ENCODE data around the gene KARS1. TPM values are rescaled to one million over a fixed set of nuclear protein-coding genes. Genes with fewer than 3 reads are reported as not detected.
"Not testable (repeated sequence)": the region's sequence is repeated elsewhere in the genome, so short reads cannot be mapped to it uniquely, and the experiment has no call there.

The KARS1 gene
- total and polyA plus RNA-seq, 5 donors = 92.2 to 122 (median 102) TPM

DNA sequence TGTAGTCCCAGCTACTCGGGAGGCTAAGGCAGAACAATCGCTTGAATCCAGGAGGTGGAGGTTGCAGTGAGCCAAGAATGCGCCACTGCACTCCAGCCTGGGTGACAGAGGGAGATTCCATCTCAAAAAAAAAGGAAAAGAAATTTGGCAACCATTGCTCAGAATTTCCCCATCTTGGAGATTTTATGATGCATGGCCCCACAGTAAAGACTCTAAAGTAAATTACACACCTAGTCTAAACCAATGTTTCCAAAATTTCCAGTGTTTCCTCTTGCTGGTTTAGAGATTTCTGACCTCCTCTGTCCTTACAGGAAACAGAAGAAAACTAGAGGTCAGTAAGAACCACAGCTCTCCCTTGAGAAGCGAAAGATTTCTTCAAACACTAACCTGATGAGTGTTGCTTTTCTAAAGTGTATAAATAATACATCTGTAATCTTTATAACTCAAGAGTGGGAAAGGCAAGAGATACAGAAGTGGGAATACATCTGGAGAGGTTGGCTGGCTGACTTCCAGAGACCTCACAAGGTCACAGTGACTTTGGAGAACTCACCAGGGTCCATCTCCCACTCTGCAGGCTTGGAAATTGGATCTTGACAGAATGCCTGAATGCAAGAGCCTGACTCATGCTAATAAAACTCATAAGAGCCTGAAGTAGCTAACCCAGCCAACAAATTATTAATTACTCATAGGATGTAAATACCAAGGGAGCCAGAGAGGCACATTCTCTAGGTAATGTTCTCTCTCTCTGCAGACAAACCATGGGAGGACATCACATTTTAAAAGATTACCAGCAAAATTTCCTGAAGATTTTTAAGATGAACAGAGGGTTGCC, 33.2 kb downstream of the KARS1 start:
- DNase-seq (no peak), ATAC-seq (no peak)
- no peaks in the 10 kb centered on the region for H3K4me1 ChIP-seq (ENCODE audit: control insufficient read depth, insufficient read depth, low read length)
- no peak overlapping the region for H3K4me3 ChIP-seq (ENCODE audit: low read length)
- no peaks in the 10 kb centered on the region for H3K9me3 ChIP-seq (ENCODE audit: control insufficient read depth, low read length)
- intact Hi-C loops (cut with DNase I) = loop anchor here in 1 of 4 donors (10.0 kb wide), 1 partner anchor 139 kb away; no protein-coding TSS in a partner anchor
- H3K27me3 ChIP-seq (ENCODE audit: control insufficient read depth, insufficient read depth) = no peaks in the 10 kb centered on the region
- no peak overlapping the region for H3K27ac ChIP-seq (ENCODE audit: low read length)
- WGBS = 92% methylated on average over 4 of the region's 4 CpGs

DNA sequence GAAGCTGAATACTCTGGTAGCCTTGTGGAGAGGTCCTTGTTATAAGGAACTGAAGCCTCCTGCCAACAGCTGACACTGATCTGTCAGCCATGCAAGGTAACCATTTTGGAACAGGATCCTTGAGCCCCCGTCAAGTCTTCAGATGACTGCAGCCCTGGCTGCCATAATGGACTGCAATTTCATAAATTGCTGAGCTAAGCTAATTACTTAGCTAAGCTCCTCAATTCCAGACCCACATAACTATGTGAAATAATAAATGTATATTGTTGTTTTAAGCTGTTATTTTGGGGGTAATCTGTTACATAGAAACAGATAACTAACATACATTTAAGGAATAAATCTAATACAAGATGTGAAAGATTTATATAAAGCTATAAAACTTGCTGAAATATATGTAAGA, 41.0 kb downstream of the KARS1 start:
- Histone ChIP-seq H3K27me3 (ENCODE audit: control insufficient read depth, insufficient read depth) (no peaks in the 10 kb centered on the region), H3K9me3 (ENCODE audit: control insufficient read depth, low read length) (no peaks in the 10 kb centered on the region), H3K4me3 (ENCODE audit: low read length) (no peak overlapping the region), H3K4me1 (ENCODE audit: control insufficient read depth, insufficient read depth, low read length) (no peaks in the 10 kb centered on the region), H3K27ac (ENCODE audit: low read length) (no peak overlapping the region)
- intact Hi-C loops (cut with DNase I) = no loop called here
- DNase-seq = no peak
- WGBS = 95% methylated on average over 1 of the region's 1 CpG
- ATAC-seq = no peak

DNA sequence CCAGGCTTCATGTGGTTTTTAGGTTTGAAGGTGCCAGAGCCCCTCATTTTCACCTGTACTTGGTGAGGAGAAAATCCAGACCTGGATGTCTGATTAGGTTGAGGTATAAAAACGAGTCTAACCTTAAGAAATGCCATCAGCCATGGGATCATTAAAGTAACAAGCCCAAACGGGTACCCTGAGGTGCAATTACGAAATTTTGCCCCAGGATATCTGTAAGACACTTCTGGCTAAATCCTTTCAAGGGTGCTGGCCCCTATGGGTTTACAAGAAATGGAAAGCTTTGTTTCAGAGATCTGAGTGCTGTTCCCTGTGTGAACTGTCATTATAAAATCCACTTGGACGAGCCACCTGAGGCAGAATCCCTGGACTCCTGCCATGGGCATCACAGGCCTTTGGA, 44.2 kb downstream of the KARS1 start:
- no peaks in the 10 kb centered on the region for H3K9me3 ChIP-seq (ENCODE audit: control insufficient read depth, low read length)
- ATAC-seq (no peak), DNase-seq (no peak)
- H3K4me3 ChIP-seq (ENCODE audit: low read length) = no peak overlapping the region
- 91% methylated on average over 4 of the region's 4 CpGs for WGBS
- H3K27ac ChIP-seq (ENCODE audit: low read length) = no peak overlapping the region
- no peaks in the 10 kb centered on the region for H3K27me3 ChIP-seq (ENCODE audit: control insufficient read depth, insufficient read depth)
- intact Hi-C loops (cut with DNase I) = no loop called here
- no peaks in the 10 kb centered on the region for H3K4me1 ChIP-seq (ENCODE audit: control insufficient read depth, insufficient read depth, low read length)

DNA sequence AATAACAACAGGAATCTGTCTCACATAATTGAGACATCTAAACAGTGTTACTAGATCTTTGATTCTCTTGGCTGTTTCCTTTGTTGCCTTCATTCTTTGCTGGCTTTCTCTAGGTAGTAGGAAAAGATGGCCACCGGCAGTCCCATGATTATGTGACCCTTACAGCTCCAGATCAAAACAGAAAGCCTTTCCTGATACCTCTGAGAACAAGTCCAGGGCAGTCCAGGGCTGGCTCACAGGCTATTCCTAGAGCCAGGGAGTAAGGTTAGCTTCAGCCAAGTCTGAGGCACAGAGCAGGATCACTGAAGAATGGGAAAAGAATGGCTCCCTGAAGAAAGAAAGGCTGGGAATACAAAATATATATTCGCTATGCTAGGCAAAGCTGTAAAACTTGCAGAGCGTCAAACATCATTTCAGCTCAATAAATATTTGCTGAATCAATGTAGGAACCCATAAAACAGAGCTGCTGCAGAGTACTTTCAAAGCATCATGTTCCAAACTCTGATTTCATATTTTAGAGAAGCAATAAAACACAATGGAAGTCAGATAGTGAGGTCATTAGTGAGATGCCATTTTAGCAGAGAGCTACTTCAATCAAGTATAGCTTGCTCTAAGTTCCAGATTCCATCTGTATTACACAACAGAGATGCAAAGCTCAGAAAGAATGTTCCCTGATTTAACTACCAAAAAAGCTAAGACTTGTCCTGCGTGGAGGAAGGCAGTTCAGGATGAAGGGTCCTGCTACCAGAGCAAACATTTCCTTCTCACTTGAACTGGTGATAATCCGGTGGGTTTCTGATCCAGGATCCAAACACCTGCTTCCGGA, 47.8 kb downstream of the KARS1 start:
- Histone ChIP-seq H3K27me3 (ENCODE audit: control insufficient read depth, insufficient read depth) (no peaks in the 10 kb centered on the region), H3K27ac (ENCODE audit: low read length) (no peak overlapping the region), H3K4me3 (ENCODE audit: low read length) (no peak overlapping the region), H3K4me1 (ENCODE audit: control insufficient read depth, insufficient read depth, low read length) (no peaks in the 10 kb centered on the region), H3K9me3 (ENCODE audit: control insufficient read depth, low read length) (no peaks in the 10 kb centered on the region)
- no peak for ATAC-seq
- intact Hi-C loops (cut with DNase I) = loop anchor here in 1 of 4 donors (10.0 kb wide), 1 partner anchor 115 kb away; no protein-coding TSS in a partner anchor
- no peak for DNase-seq
- WGBS = 86% methylated on average over 6 of the region's 6 CpGs

DNA sequence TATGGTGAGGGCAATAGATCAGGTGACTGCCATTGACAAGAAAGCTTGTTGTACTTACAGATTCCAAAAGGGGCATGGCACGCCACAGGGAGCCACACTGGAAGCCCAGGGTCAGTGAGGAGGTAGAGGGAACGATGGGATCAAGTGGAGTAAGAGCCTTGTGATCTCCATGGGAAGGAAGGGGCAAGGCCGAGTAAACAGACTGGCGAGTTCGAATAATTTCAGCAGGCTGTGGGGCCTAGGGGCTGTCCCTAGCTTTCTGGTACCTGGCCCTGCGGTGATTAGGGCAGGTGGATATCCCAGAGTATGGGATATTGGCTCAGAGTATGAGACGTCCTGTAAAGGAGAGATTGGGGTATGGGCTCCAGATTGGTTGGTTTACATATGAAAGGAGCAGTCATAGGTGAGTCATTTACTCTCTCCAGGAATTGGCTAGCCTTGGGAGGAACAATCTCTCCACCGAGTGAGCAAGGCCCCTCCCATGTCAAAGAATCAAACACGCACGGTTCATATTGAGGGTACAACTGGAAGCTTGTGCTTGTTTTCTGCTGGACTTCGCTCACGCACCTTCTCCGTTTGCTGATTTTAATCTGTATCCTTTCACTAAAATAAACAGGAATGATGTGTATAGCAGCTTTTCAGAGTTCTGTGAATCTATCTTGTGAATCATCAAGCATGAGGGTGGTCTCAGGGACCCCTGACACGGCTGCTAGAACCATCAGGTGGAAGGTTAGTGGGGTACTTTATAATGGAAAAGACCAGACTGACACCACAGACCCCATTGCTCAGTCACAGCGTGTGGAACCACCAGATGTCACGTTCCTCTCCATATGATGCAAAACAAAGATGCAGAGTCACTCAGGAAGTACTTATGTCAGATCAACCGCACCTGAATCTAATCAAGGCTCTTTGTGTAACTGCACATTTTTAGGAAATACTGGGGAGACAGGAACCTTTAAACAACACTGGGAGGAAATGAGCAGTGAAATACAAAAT, 53.3 kb downstream of the KARS1 start:
- 70% methylated on average over 17 of the region's 17 CpGs for WGBS
- DNase-seq = no peak
- Histone ChIP-seq H3K27ac (ENCODE audit: low read length) (no peak overlapping the region), H3K9me3 (ENCODE audit: control insufficient read depth, low read length) (no peaks in the 10 kb centered on the region), H3K27me3 (ENCODE audit: control insufficient read depth, insufficient read depth) (no peaks in the 10 kb centered on the region), H3K4me3 (ENCODE audit: low read length) (no peak overlapping the region), H3K4me1 (ENCODE audit: control insufficient read depth, insufficient read depth, low read length) (no peaks in the 10 kb centered on the region)
- intact Hi-C loops (cut with DNase I) = loop anchor here in 1 of 4 donors (10.0 kb wide), 1 partner anchor 109 kb away; no protein-coding TSS in a partner anchor
- ATAC-seq = peak in 1 of 2 donors; percentile 35

DNA sequence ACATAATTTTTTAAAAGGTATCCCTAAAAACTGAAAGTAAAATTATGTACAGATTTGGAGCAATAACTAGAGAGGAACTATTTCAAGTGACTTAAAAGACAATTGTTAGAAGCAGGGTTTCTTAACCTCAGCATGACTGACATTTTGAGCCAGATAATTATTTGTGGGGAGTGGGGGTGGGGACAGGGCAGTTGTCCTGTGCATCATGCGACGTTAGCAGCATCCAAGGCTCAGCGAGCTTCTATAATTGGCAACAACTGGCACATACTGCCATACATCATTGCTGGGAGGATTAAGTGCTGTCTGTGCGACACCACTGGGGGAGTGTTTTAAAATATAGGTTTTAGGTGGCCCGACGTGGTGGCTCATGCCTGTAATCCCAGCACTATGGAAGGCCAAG, 54.2 kb downstream of the KARS1 start:
- Histone ChIP-seq H3K9me3 (ENCODE audit: control insufficient read depth, low read length) (no peaks in the 10 kb centered on the region), H3K4me1 (ENCODE audit: control insufficient read depth, insufficient read depth, low read length) (no peaks in the 10 kb centered on the region), H3K27ac (ENCODE audit: low read length) (no peak overlapping the region), H3K4me3 (ENCODE audit: low read length) (no peak overlapping the region), H3K27me3 (ENCODE audit: control insufficient read depth, insufficient read depth) (no peaks in the 10 kb centered on the region)
- DNase-seq = no peak
- ATAC-seq = no peak
- WGBS = 79% methylated on average over 6 of the region's 6 CpGs
- intact Hi-C loops (cut with DNase I) = loop anchor here in 1 of 4 donors (10.0 kb wide), 1 partner anchor 109 kb away; no protein-coding TSS in a partner anchor

DNA sequence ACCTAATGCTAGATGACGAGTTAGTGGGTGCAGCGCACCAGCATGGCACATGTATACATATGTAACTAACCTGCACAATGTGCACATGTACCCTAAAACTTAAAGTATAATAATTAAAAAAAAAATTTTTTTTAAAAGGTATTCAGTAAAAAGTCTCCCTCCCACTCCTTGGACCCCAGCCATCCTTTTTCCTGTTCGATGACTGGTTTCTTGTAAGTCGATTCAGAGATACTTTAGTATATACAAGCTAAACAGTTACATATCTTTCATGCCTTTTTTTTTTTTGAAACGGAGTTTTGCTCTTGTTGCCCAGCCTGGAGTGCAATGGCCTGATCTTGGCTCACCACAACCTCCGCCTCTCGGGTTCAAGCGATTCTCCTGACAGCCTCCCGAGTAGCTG, 55.5 kb downstream of the KARS1 start:
- H3K4me1 ChIP-seq (ENCODE audit: control insufficient read depth, insufficient read depth, low read length); H3K4me3 ChIP-seq (ENCODE audit: low read length); H3K27me3 ChIP-seq (ENCODE audit: control insufficient read depth, insufficient read depth); H3K27ac ChIP-seq (ENCODE audit: low read length); H3K9me3 ChIP-seq (ENCODE audit: control insufficient read depth, low read length); DNase-seq; ATAC-seq: not testable (repeated sequence)
- intact Hi-C loops (cut with DNase I) = loop anchor here in 1 of 4 donors (10.0 kb wide), 1 partner anchor 107 kb away; no protein-coding TSS in a partner anchor
- WGBS = 31% methylated on average over 7 of the region's 9 CpGs

DNA sequence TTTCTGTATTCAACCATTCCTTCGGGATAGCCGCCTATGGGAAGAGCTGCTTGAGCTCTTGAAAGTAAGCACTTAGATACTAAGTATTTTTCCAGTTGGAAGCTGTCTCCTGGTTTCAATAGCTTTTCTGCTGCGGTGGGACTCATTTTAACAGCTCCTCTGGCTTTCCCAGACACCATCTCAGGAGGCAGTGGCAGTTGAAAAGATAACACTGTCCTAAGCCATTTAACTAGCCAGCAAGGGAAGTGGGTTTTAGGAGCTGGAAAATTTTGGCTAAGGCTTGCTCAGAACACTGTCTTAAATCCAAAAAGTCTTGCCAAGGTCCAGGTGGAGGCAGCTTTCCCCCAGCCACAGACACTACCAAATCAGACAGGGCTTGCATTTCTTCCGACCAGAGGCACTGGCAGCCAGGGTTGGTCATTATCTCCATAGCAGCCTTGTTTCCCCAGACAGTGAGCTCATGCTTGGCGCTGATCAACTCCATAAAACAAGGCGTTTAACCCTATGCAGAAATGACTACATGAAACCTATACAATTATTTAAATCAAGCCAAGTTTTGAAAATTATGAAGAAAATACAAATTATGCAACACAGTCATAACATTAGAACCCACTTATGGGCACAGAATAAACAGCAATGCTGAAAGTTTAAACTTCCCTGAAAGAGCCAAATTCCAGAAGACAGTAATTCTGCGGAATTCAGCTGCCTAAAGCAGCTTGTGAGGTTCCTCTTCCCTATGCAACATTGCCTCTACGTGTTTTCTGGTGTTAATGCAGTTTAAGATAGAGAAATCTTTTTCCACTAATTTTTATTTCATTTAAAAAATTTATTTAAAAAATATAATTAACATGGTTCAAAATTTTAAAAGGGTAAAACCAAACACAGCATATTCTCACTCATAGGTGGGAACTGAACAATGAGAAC, 56.3 kb downstream of the KARS1 start:
- Histone ChIP-seq H3K9me3 (ENCODE audit: control insufficient read depth, low read length) (no peaks in the 10 kb centered on the region), H3K27ac (ENCODE audit: low read length) (peak overlapping the region; percentile 92), H3K4me3 (ENCODE audit: low read length) (no peak overlapping the region), H3K4me1 (ENCODE audit: control insufficient read depth, insufficient read depth, low read length) (no peaks in the 10 kb centered on the region), H3K27me3 (ENCODE audit: control insufficient read depth, insufficient read depth) (no peaks in the 10 kb centered on the region)
- WGBS = 17% methylated on average over 8 of the region's 8 CpGs
- ATAC-seq = peak; percentile 91 to 94
- intact Hi-C loops (cut with DNase I) = loop anchor here in 1 of 4 donors (10.0 kb wide), 1 partner anchor 106 kb away; no protein-coding TSS in a partner anchor
- peak; percentile 80 to 89 (median 83) for DNase-seq

DNA sequence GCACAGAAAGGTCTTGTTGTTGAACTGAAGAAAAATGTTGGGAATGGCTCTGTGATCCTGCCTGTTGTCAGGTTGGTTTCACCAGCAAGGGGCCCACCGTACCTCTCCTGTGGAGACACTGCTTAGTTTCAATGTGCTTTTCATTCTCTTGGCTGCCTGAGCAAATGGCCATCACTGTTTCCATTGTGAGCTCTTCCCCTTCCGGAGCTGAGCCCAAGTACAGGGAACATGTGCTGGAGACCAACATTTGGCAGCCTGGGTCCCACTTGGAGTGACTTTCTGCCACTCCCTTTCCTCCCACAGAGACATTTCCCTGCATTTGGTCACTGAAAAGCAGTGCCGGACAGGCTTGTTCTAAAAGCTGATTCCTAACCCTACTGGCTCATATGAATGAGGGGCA, 58.2 kb downstream of the KARS1 start:
- H3K4me1 ChIP-seq (ENCODE audit: control insufficient read depth, insufficient read depth, low read length) = no peaks in the 10 kb centered on the region
- no peaks in the 10 kb centered on the region for H3K9me3 ChIP-seq (ENCODE audit: control insufficient read depth, low read length)
- intact Hi-C loops (cut with DNase I) = no loop called here
- ATAC-seq (peak; percentile 84 to 90), DNase-seq (peak; percentile 81 to 86 (median 83))
- 39% methylated on average over 3 of the region's 3 CpGs for WGBS
- no peak overlapping the region for H3K4me3 ChIP-seq (ENCODE audit: low read length)
- no peaks in the 10 kb centered on the region for H3K27me3 ChIP-seq (ENCODE audit: control insufficient read depth, insufficient read depth)
- H3K27ac ChIP-seq (ENCODE audit: low read length) = peak overlapping the region; percentile 60

Data from right cardiac atrium (tissue), 5 donors.